ENCODE results near the gene ATN1. TPM values are rescaled to one million over a fixed set of nuclear protein-coding genes. Genes with fewer than 3 reads are reported as not detected.

The ATN1 gene
- total RNA-seq, 2 donors from 2014 or later: 37.1 to 68.9 TPM

GRCh38 chr12:6923851-6924250 is 3.9 kb upstream of the ATN1 start:
- DNase-seq (ENCODE audit: low spot score): no peak
- Histone ChIP-seq H3K36me3 (no peaks in the 10 kb centered on the region), H3K27me3 (no peaks in the 10 kb centered on the region), H3K4me3 (no peak overlapping the region), H3K4me1 (peaks cover 0 to 38% of the 10 kb centered on the region in 2 donors), H3K9me3 (no peaks in the 10 kb centered on the region), H3K27ac (peak overlapping the region; percentile 99)
- TF ChIP-seq, protein P1, sequence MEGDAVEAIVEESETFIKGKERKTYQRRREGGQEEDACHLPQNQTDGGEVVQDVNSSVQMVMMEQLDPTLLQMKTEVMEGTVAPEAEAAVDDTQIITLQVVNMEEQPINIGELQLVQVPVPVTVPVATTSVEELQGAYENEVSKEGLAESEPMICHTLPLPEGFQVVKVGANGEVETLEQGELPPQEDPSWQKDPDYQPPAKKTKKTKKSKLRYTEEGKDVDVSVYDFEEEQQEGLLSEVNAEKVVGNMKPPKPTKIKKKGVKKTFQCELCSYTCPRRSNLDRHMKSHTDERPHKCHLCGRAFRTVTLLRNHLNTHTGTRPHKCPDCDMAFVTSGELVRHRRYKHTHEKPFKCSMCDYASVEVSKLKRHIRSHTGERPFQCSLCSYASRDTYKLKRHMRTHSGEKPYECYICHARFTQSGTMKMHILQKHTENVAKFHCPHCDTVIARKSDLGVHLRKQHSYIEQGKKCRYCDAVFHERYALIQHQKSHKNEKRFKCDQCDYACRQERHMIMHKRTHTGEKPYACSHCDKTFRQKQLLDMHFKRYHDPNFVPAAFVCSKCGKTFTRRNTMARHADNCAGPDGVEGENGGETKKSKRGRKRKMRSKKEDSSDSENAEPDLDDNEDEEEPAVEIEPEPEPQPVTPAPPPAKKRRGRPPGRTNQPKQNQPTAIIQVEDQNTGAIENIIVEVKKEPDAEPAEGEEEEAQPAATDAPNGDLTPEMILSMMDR (IDR thresholded peaks at IDR 0.05): no peak

DNA sequence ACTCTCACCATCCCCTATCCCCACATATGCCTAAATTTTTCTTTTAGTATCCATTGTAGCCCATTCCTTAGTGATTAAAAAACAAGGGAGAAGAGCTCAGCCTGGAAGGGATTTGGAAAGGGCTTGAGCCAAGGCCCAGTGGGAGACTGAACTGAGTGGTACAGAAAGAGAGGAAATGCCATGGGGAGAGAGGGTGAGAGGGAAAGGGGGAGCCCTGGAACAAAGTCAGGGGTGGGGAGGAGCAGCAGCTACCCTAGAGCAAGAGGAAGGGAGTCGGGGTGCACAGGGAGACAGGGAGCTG is 2.6 kb upstream of the ATN1 start:
- Histone ChIP-seq H3K4me1 (peaks cover 0 to 51% of the 10 kb centered on the region in 2 donors), H3K27me3 (no peaks in the 10 kb centered on the region), H3K9me3 (no peaks in the 10 kb centered on the region), H3K36me3 (no peaks in the 10 kb centered on the region), H3K27ac (peak overlapping the region; percentile 99), H3K4me3 (no peak overlapping the region)
- TF ChIP-seq, protein P1 (IDR thresholded peaks at IDR 0.05): no peak
- DNase-seq (ENCODE audit: low spot score): no peak

- Histone ChIP-seq H3K9me3 (no peaks in the 10 kb centered on the region), H3K27me3 (no peaks in the 10 kb centered on the region), H3K36me3 (no peaks in the 10 kb centered on the region), H3K4me1 (peaks cover 0 to 56% of the 10 kb centered on the region in 2 donors), H3K27ac (peak overlapping the region; percentile 99), H3K4me3 (peak overlapping the region; percentile 24 to 93)
- TF ChIP-seq, protein P1 (IDR thresholded peaks at IDR 0.05): no peak
- peak; percentile 84 for DNase-seq (ENCODE audit: low spot score)
Observed at GRCh38 chr12:6925540-6926279, 2.0 kb upstream of the ATN1 start.

DNA sequence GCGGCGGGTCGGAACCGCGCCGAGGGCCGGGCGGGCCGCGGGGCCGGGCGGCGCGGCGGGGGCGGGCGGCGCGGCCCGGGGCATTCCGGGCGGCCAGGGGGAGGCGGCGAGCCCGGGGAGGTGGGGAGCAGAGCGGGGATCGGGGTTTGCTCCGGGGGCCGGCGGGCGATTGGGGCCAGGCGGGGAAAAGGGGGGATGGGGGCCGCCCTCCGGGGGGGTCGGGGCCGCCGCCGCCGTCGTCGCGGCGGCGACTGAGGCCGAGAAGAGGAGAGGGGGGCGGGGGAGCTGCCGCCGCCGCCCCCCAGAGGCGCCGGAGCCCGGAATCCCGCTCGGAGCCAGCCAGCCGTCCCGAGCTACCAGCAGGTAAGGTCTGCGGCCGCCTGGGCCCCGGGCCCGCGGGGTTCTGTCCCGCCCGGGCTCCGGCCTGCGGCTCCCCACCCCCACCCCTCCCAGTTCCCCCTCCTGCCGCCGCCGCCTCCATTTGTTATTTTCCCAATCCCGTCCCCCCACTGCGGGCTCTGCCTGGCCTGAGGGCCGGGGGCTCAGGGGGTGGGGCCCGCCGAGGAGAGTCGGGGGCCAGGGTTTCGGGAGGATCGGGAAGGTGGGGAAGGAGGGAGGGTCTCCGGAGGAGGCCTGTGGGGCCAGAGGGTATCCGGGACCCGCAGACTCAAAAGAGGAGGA is 403 bp downstream of the ATN1 start:
- Histone ChIP-seq H3K4me3 (peak overlapping the region; percentile 93 to 95), H3K27me3 (no peaks in the 10 kb centered on the region), H3K36me3 (no peaks in the 10 kb centered on the region), H3K27ac (peak overlapping the region; percentile 99), H3K4me1 (peaks cover 0 to 69% of the 10 kb centered on the region in 2 donors), H3K9me3 (no peaks in the 10 kb centered on the region)
- DNase-seq (ENCODE audit: low spot score): no peak
- TF ChIP-seq, protein P1 (IDR thresholded peaks at IDR 0.05): no peak

GRCh38 chr12:6928703-6929407 is 1.1 kb downstream of the ATN1 start:
- H3K9me3 ChIP-seq: no peaks in the 10 kb centered on the region
- peak overlapping the region; percentile 93 to 95 for H3K4me3 ChIP-seq
- peak overlapping the region; percentile 99 for H3K27ac ChIP-seq
- no peak for DNase-seq (ENCODE audit: low spot score)
- peaks cover 3% of the 10 kb centered on the region for H3K36me3 ChIP-seq
- peaks cover 0 to 73% of the 10 kb centered on the region in 2 donors for H3K4me1 ChIP-seq
- TF ChIP-seq, protein P1 (IDR thresholded peaks at IDR 0.05): no peak
- H3K27me3 ChIP-seq: no peaks in the 10 kb centered on the region
